A673 (cell line): ENCODE data around the gene PTGDR2. TPM values are rescaled to one million over a fixed set of nuclear protein-coding genes. Genes with fewer than 3 reads are reported as not detected.

Experiments used
- BruUV-seq: library from RNA; stranded (reverse); fragments of 400-500 nt; replicated peaks from 2 replicates; lab custom pipeline; 2021; lab: Mats Ljungman, UMichigan
- CTCF ChIA-PET: fragments of 300-600 bp; sonication (Branson Sonifier 250); formaldehyde crosslinking; loops from one replicate; lab custom pipeline; 2022; ENCODE audit warnings: antibody characterized with exemption; lab: Charles Lee
- POLR2A ChIA-PET: fragments of 300-600 bp; sonication (Branson Sonifier 250); formaldehyde crosslinking; loops from one replicate; lab custom pipeline; 2022; ENCODE audit warnings: antibody characterized with exemption; ENCODE audit not compliant: low non-redundant PET; lab: Charles Lee
- DNase-seq: peaks from one replicate; pipeline ENCODE4 v3.0.0-alpha.2; 2015; ENCODE audit warnings: low spot score
- H3K27ac ChIP-seq: fragments of 200-600 bp; sonication (generic); 2 replicates; pipeline ENCODE4 v1.5.1; 2016; ENCODE audit warnings: mixed run types, low read depth, mild to moderate bottlenecking, mixed read lengths, antibody characterized with exemption, low read length; ENCODE audit not compliant: poor library complexity, severe bottlenecking
- H3K27me3 ChIP-seq: fragments of 200-600 bp; sonication (generic); replicated peaks from 2 replicates; pipeline ENCODE4 v1.6.1; 2017; ENCODE audit warnings: mixed run types, low read depth, mild to moderate bottlenecking, mixed read lengths, antibody characterized with exemption, low read length; ENCODE audit not compliant: insufficient read depth, poor library complexity
- H3K36me3 ChIP-seq: fragments of 200-600 bp; sonication (generic); 2 replicates; pipeline ENCODE4 v1.6.1; 2016; ENCODE audit warnings: mixed run types, mild to moderate bottlenecking, mixed read lengths, antibody characterized with exemption, low read length; ENCODE audit not compliant: insufficient read depth, poor library complexity, severe bottlenecking
- H3K4me1 ChIP-seq: fragments of 200-600 bp; sonication (generic); 2 replicates; pipeline ENCODE4 v1.6.1; 2017; ENCODE audit warnings: mixed run types, mild to moderate bottlenecking, mixed read lengths, antibody characterized with exemption, low read length; ENCODE audit not compliant: insufficient read depth, poor library complexity, severe bottlenecking
- H3K4me3 ChIP-seq: fragments of 200-600 bp; sonication (generic); 2 replicates; pipeline ENCODE4 v1.5.1; 2016; ENCODE audit warnings: low read depth, mixed run types, mild to moderate bottlenecking, mixed read lengths, low read length; ENCODE audit not compliant: poor library complexity, severe bottlenecking
- H3K9me3 ChIP-seq: fragments of 200-600 bp; sonication (generic); 2 replicates; pipeline ENCODE4 v1.6.1; 2016; ENCODE audit warnings: mixed run types, low read depth, mild to moderate bottlenecking, mixed read lengths, antibody characterized with exemption, low read length; ENCODE audit not compliant: poor library complexity, severe bottlenecking
- CTCF ChIP-seq: fragments of 300-800, 200-600 bp; sonication (generic); conservative IDR thresholded peaks from 2 replicates; pipeline ENCODE4 v1.5.1; 2017; ENCODE audit warnings: low read depth, mild to moderate bottlenecking, antibody characterized with exemption, low read length, moderate library complexity, mixed read lengths
- EZH2 ChIP-seq: fragments of 200-600 bp; sonication (generic); IDR thresholded peaks from 2 replicates; pipeline ENCODE4 v1.6.1; 2017; ENCODE audit warnings: borderline replicate concordance, low read depth, mild to moderate bottlenecking, mixed read lengths, antibody characterized with exemption, low read length; ENCODE audit not compliant: poor library complexity, severe bottlenecking
- intact Hi-C: fragments of 100-400 bp; cut with micrococcal nuclease; formaldehyde crosslinking; loops from one replicate; pipeline ENCODE4 v1.10.0; 2022; ENCODE audit not compliant: unreplicated experiment
- total RNA-seq: library from RNA; stranded (reverse); gene quantifications from 2 replicates; pipeline ENCODE4 v1.2.3, GENCODE V29; 2021

Gene PTGDR2
- total RNA-seq, 1 experiment from 2014 or later, result 0.09 TPM

GRCh38 chr11:60897496-60897895, 41.7 kb upstream of the PTGDR2 start:
- no peaks in the 10 kb centered on the region for H3K4me1 ChIP-seq
- no peak overlapping the region for H3K4me3 ChIP-seq
- no peak for DNase-seq
- no peaks in the 10 kb centered on the region for H3K9me3 ChIP-seq
- H3K27me3 ChIP-seq, result no peaks in the 10 kb centered on the region
- H3K27ac ChIP-seq, result no peak overlapping the region
- TF ChIP-seq EZH2, result no peak
- TF ChIP-seq CTCF, result no peak
- CTCF ChIA-PET, result no interaction called here
- POLR2A ChIA-PET, result no interaction called here
- BruUV-seq, result no TSS peak
- intact Hi-C loops, result no loop called here
- H3K36me3 ChIP-seq, result peaks cover 99% of the 10 kb centered on the region

- no peaks in the 10 kb centered on the region for H3K9me3 ChIP-seq
- BruUV-seq, result no TSS peak
- ChIA-PET POLR2A (no interaction called here), CTCF (interaction anchor here (1.3 kb wide), 1 partner anchor 64 kb away, joined by 4 read pairs; no protein-coding TSS in a partner anchor)
- DNase-seq, result no peak
- no peak for TF ChIP-seq CTCF
- TF ChIP-seq EZH2, result no peak
- intact Hi-C loops, result no loop called here
- no peak overlapping the region for H3K4me3 ChIP-seq
- H3K27me3 ChIP-seq, result no peaks in the 10 kb centered on the region
- peaks cover 91% of the 10 kb centered on the region for H3K36me3 ChIP-seq
- H3K27ac ChIP-seq, result no peak overlapping the region
- H3K4me1 ChIP-seq, result no peaks in the 10 kb centered on the region
Measured at GRCh38 chr11:60895687-60896086, 39.9 kb upstream of the PTGDR2 start.

GRCh38 chr11:60891103-60891741, 35.5 kb upstream of the PTGDR2 start:
- no peaks in the 10 kb centered on the region for H3K9me3 ChIP-seq
- H3K27me3 ChIP-seq, result no peaks in the 10 kb centered on the region
- no TSS peak for BruUV-seq
- TF ChIP-seq EZH2, result no peak
- TF ChIP-seq CTCF, result no peak
- DNase-seq, result no peak
- no peak overlapping the region for H3K4me3 ChIP-seq
- H3K4me1 ChIP-seq, result no peaks in the 10 kb centered on the region
- ChIA-PET POLR2A (no interaction called here), CTCF (interaction anchor here (0.6 kb wide), 1 partner anchor 8 kb away, joined by 3 read pairs; no protein-coding TSS in a partner anchor)
- intact Hi-C loops, result no loop called here
- peaks cover 53% of the 10 kb centered on the region for H3K36me3 ChIP-seq
- H3K27ac ChIP-seq, result no peak overlapping the region
